Measurements from ENCODE around the gene BFSP2.

DNA sequence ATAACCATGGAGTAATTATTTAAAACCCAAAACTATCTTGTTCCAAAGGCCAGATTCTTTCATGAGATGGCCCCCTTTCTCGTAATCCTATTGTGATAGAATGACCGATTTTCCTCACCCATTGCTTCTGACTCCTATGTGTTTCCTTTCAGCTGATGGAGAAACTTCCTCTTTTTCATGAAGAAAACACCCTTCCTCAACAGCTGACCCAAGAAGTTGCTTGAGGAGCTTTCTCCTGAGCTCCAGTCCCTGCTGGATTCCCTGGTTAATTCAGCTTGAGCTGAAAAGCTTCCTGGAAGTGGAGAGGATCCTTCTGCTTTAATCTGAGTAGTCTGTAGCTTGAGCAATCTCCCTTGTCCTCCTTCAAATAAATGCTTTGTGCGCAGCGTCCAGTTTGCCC, 75.0 kb downstream of the BFSP2 start:
- TF ChIP-seq POLR2AphosphoS5 (IDR thresholded peaks at IDR 0.05; ENCODE audit: low read depth, low read length) (no peak), POLR2A (IDR thresholded peaks at IDR 0.05; ENCODE audit: low read depth, low read length) (no peak), TAF1 (IDR thresholded peaks at IDR 0.05; ENCODE audit: low read depth, low read length) (no peak)
